Activated CD8-positive, alpha-beta memory T cell treated with anti-CD3 and anti-CD28 coated beads, Interleukin-2, amount 50 U/mL, for 24 hours (primary cell): ENCODE results near the gene DDX46.
"Not testable (repeated sequence)": the region's sequence is repeated elsewhere in the genome, so short reads cannot be mapped to it uniquely, and the experiment has no call there.

Experiments
- DNase-seq: peaks from one replicate; pipeline ENCODE4 v3.0.0-alpha.2; 2020; ENCODE audit errors: extremely low read depth

The DDX46 gene

DNA sequence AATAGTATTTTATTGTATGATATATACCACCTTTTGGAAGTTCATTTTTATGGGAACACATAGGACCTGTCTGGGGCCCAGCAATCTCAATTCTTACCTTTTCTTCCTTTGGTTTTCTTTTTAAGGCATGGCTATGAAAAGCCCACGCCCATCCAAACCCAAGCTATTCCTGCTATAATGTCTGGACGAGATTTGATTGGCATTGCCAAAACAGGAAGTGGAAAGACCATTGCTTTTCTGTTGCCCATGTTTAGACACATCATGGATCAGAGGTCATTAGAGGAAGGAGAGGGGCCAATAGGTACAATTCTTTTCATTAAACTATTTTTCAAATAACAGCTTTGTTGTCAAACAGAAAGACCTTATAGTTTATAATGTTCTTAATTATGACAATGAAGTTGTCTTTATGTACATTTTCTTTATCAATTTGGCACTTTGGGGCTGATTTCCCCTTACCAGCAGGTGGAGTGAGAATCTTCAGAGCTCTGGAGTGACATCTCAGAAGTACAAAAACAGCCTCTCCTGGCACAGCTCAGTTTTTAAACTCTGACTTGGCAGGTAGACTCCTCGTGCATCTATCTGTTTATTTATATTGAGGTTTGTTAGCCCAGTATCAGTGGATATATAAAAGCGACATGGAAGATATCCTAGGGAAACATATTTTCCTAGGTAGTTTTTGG is 25.8 kb downstream of the DDX46 start:
- DNase-seq = no peak

GRCh38 chr5:134784946-134785620 is 26.5 kb downstream of the DDX46 start:
- no peak for DNase-seq

- no peak for DNase-seq
Observed at GRCh38 chr5:134787692-134788091, 29.1 kb downstream of the DDX46 start.

GRCh38 chr5:134791580-134791979 is 33.0 kb downstream of the DDX46 start:
- no peak for DNase-seq

GRCh38 chr5:134792286-134792685 is 33.7 kb downstream of the DDX46 start:
- DNase-seq = no peak

GRCh38 chr5:134793111-134793510 is 34.5 kb downstream of the DDX46 start:
- DNase-seq = no peak

DNA sequence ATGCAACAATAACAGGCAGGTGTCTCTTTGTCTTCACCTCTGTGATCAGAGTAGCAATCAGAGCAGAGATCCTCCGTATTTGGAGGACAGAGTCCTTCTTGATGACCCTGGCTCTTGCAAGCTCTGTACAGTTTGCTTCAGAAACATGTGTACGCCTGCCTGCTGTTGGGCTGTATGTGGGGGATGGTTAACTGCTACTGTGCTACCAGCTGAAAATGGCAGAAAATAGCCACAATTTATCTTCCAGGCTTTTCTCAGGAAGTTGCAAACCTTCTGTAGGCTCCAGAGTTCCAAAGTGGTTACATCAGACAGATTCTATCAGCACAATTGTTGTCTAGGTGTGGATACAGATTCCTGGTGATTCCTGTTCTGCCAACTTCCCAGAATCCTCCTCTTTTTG is 35.5 kb downstream of the DDX46 start:
- no peak for DNase-seq

DNA sequence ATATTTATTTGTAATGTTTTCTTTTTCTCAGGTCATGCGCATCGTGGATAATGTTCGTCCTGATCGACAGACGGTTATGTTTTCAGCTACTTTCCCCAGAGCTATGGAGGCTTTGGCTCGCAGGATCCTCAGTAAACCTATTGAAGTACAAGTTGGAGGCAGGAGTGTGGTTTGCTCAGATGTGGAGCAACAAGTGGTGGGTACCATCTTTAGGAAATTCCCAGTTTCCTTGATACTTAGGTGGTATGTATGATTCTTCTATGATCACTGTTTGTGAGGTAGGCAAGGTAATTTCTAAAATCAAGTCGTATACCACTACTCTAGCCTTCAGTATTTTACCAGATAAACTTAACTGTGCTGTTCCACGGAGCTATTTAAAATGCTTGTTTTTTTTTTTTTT is 36.2 kb downstream of the DDX46 start:
- DNase-seq = no peak

GRCh38 chr5:134798468-134798867 is 39.9 kb downstream of the DDX46 start:
- DNase-seq = no peak

GRCh38 chr5:134803821-134804220 is 45.2 kb downstream of the DDX46 start:
- DNase-seq = no peak

- no peak for DNase-seq
Observed at GRCh38 chr5:134813407-134813806, 54.8 kb downstream of the DDX46 start.

GRCh38 chr5:134813827-134814226 is 55.2 kb downstream of the DDX46 start:
- DNase-seq = no peak

GRCh38 chr5:134817006-134817405 is 58.4 kb downstream of the DDX46 start:
- no peak for DNase-seq

DNA sequence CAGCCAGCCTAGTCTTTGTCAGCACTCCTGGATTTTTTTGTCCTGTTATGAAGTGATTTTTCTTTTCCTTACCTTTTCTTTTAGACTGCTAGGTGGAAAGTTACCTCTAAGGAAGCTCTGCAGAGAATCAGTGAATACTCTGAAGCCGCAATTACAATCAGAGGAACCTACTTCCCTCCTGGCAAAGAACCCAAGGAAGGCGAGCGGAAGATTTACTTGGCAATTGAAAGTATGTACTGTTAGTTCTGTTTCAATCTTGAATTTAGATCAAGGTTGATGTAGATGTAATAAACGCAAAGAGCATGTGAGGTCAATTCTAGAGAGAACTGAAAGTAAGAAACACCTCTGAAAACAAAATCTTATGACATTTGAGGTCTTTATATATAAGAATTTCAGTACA is 60.2 kb downstream of the DDX46 start:
- no peak for DNase-seq

DNA sequence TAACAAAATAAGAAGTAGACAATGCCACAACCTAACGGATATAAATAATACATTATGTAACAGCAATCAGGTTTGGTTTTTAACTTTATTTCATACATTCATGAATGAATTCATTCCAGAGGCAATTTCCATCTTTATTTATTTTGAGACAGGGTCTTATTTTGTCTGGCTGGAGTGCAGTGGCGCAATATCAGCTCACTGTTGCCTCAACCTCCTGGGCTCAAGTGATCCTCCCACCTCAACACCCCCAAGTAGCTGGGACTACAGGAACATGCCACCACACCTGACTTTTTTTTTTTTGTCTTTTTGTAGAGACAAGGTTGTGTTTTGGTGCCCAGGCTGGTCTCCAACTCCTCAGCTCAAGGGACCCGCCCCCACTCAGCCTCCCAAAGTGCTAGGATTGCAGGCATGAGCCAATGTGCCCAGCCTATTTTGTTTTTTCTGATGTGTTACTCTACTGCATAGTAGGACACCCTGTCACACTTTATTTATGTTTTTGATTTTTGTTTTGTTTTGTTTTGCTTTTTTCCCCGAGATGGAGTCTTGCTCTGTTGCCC is 60.9 kb downstream of the DDX46 start:
- DNase-seq = no peak

- DNase-seq = no peak
Observed at GRCh38 chr5:134821841-134822240, 63.3 kb downstream of the DDX46 start.

DNA sequence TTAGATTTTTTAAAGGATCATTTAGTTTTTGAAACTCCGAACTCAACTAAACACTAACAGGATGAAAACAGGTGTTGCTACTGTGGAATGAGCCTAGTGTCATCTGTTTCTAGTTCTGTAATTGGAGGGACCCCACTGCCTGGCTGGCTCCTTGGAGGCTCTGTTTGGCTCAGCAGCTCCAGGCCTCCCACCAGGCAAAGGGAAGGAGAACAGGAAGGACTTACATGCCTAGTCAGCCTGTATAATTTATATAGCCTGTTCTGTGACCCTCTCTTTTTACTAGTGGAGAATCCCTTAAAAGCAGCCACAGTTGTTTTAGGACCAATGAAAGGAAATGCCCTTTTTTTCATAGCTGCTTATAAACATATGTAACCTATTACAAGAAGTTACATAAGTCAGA is 66.1 kb downstream of the DDX46 start:
- no peak for DNase-seq

DNA sequence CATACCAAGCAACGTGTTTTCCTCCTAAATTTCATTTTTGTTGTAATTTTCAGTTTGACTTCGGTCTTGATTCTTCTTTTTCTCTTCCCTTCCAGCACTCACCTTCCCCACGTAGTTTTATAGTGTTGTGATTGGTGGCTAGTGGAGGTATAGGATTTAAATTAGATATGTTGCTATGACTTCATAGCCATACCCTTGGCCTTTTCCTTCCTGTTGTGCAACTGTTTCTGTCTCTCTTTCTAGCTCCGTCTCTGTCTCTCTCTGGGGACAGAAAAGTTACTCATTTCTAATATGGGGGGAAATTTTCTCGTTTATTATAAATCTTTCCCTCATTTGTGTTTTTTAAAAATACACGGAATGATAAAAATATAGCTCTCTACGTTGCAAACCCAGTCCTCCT is 66.6 kb downstream of the DDX46 start:
- no peak for DNase-seq

DNA sequence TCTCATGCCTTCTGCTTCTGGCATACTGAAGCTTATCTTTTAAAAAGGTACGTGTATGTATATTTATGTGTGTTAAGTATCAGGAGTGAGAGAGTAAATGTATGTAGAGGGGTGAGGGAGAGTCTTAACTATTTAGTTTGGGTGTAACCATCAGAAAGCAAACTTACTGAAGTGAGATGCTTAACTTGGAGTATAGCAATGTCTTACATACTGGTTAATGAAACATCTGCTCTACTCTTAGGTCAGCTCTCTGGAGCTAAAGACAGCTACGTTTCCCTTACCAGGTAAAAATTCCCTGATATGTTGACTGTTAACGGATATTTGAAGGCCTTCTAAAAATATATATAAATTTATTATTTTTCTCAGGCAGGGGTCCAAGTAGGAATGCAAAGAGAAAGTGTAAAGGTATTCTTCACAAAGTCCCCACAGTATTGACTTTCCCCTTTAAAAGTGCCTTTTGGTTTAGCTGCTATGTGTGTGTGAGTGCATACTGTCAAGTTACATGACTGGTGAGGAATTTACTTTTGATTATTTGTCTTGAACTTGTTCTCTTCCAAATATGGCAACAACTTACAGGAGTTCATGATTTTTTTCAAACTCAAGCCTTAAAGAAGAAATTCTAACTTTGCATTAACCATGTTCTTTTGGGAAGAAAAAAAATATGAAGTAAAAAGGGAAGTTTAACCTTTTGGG is 74.9 kb downstream of the DDX46 start:
- no peak for DNase-seq

- DNase-seq = no peak
Observed at GRCh38 chr5:134835623-134836022, 77.0 kb downstream of the DDX46 start.

DNA sequence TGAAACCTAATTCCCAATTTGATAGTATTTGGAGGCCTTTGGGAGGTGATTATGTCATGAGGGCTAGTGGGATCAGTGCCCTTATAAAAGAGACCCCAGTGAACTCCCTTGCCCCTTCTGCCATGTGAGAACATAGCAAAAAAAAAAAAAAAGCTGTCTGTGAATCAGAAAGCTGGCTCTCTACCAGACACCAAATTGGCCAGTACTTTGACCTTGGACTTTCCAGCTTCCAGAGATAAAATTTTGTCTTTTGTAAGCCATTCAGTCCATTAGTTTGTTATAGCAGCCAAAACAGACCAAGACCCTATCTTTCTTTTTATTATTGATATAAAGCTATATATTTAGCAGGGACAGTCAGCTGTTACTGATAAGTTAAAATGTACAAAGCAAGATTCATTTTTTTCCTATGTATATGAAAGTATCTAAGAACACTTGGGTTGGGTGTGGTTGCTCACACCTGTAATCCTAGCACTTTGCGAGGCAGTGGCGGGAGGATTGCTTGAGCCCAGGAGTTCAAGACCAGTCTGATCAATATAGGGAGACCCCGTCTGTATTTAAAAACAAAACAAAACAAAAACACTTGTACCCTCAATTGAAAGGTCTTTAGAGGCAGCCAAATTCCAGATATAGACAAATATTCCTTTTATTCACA is 79.1 kb downstream of the DDX46 start:
- no peak for DNase-seq

DNA sequence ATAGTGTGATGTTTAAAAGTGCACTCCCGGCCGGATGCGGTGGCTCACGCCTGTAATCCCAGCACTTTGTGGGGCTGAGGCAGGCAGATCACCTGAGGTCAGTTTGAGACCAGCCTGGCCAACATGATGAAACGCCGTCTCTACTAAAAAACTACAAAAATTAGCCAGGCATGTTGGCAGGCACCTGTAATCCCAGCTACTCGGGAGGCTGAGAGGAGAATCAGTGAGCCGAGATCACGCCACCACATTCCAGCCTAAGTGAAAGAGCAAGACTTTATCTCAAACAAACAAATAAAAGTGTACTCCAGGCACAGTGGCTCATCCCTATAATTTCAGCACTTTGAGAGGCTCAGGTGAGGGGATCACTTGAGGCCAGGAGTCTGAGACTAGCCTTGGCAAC is 79.8 kb downstream of the DDX46 start:
- not testable (repeated sequence) for DNase-seq
